Measurements from ENCODE around the gene RBBP7.

GRCh38 chrX:16867947-16868346, 2.2 kb downstream of the RBBP7 start:
- TF ChIP-seq CTCF (conservative IDR thresholded peaks at IDR 0.05 in 1 of 2, IDR thresholded peaks at IDR 0.05 in 1 of 2; ENCODE audit: low read depth in 1 of 2, low read length in 2 of 2), result no peak
- TF ChIP-seq EZH2 (IDR thresholded peaks at IDR 0.05; ENCODE audit: low read length, missing control alignments), result no peak

Measured in fibroblast of lung (primary cell).